ENCODE measurements around the gene DEFB127. TPM values are rescaled to one million over a fixed set of nuclear protein-coding genes. Genes with fewer than 3 reads are reported as not detected.
"Not testable (repeated sequence)": the region's sequence is repeated elsewhere in the genome, so short reads cannot be mapped to it uniquely, and the experiment has no call there.

The DEFB127 gene, protein sequence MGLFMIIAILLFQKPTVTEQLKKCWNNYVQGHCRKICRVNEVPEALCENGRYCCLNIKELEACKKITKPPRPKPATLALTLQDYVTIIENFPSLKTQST
- total RNA-seq: not detected

DNA sequence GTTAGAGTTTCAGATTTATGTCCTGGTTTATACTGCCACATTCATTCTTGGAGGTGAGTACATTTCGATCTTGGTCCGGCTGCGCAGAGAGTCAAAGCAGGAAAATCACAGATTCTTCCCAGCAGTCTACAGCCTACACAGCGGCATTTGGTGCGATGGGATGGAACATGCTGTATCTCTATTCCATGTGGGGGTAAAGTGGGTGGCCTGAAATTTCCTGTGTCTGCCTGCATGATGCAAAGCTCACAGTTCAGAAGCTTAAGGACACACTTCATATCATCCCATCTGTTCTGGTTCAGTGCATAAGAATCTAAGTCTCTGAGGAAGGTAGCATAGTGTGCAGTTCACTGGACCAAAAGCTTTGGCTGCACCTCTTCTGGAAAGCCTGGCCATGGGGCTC lies at the start of gene DEFB127:
DEFB127 (plus strand) TSS at position 301 of the 400 bp plus-strand sequence; CDS start at position 392, 91 bp downstream.
- DNase-seq: no peak

- DNase-seq: no peak
Measured at GRCh38 chr20:112396-112795, 44.9 kb upstream of the DEFB127 start.

DNA sequence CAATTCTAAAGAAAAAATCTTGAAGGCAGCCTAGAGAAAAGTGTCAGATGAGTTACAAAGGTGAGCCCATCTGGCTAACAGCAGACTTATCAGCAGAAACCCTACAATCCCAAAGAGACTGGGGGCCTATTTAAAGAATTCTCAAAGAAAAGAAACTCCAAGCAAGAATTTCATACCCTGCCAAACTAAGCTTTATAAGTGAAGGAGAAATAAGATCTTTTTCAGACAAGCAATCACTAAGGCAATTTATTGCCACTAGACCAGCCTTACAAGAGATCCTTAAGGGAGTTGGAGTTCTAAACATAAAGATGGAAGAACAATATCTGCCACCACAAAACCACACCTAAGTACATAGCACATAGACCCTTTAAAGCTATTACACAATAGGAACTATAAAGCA lies 39.7 kb upstream of the DEFB127 start:
- DNase-seq: no peak

DNA sequence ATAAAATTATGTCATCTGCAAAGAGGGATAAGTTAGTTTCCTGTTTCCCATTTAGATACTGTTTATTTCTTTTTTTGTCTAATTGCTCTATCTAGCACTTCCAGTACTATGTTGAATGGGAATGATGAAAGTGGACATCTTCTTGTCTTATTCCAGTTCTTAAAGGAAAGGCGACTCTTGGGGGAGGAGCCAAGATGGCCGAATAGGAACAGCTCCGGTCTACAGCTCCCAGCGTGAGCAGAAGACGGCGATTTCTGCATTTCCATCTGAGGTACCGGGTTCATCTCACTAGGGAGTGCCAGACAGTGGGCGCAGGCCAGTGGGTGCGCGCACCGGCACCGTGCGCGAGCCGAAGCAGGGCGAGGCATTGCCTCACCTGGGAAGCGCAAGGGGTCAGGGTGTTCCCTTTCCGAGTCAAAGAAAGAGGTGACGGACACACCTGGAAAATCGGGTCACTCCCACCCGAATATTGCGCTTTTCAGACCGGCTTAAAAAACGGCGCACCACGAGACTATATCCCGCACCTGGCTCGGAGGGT lies 27.4 kb upstream of the DEFB127 start:
- DNase-seq: not testable (repeated sequence)

- DNase-seq: no peak
Measured at GRCh38 chr20:137668-138490, 19.4 kb upstream of the DEFB127 start.

- no peak for DNase-seq
Measured at GRCh38 chr20:142290-142689, 15.0 kb upstream of the DEFB127 start, which contains the start of gene DEFB126. TSS of gene DEFB126 (plus strand) at chr20:142590. CDS start at chr20:142629, 39 bp downstream.

GRCh38 chr20:145877-146276 lies 11.4 kb upstream of the DEFB127 start:
- no peak for DNase-seq

GRCh38 chr20:152131-152530 lies 5.1 kb upstream of the DEFB127 start:
- DNase-seq: no peak

DNA sequence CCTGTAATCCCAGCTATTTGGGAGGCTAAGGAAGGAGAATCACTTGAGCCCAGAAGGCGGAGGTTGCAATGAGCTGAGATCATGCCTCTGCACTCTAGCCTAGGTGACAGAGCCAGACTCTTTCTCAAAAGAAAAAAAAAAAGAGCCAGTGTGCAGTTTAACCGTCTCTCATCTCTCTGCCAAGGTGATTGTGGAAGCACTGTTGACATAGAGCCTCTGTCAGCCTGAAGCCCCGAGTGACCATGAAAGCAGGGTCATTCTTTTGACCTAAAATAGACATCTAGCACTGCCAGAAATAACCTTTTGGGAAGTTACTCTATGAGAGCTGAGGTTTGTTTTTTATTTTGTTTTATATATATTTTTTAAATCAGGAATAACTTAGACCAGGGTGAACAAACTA lies 7.4 kb downstream of the DEFB127 start:
- no peak for DNase-seq

DNA sequence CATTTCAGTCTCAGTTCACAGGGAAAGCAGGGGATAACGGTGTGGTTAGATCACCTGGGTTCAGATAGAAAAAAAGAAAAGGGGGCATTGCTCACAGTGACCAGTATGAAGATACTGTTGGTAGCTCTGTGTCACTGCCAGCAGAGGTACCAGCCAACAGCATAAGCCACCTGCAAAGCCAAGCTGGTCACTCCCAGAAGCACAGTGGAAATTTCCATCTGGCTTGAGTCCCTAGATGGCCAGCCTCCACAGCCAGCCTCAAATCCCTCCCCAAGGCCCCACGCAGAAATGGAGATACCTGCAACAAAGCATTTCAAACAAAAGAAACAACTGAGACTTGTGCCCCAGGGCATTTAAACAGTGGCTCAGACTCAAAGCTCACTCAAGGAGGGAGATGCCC lies 11.6 kb downstream of the DEFB127 start:
- DNase-seq: no peak

GRCh38 chr20:184288-184687 lies 27.0 kb downstream of the DEFB127 start:
- no peak for DNase-seq

DNA sequence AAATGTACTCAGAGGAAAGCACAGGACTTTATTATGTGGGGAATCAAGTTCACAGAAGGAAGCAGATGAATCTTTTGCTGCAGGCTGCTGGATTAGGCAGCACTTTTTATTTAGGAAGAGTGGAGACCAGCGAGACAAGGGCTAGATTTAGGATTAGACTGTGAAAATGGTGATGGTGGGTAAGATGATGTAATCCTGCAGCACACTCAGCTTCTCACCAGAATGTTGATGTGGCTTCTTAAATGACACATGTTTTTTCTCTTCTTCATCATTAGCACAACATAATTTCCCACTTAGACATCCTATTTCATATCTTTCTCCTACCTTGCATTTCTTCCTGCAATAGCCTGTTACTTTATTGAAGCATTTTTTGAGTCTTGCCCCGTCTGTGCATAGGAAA lies 30.5 kb downstream of the DEFB127 start:
- no peak for DNase-seq

GRCh38 chr20:189611-190010 lies 32.4 kb downstream of the DEFB127 start, which contains the start of gene DEFB128:
TSS of gene DEFB128 (minus strand) at chr20:189711. CDS start at chr20:189623, 88 bp downstream.
- DNase-seq: no peak

DNA sequence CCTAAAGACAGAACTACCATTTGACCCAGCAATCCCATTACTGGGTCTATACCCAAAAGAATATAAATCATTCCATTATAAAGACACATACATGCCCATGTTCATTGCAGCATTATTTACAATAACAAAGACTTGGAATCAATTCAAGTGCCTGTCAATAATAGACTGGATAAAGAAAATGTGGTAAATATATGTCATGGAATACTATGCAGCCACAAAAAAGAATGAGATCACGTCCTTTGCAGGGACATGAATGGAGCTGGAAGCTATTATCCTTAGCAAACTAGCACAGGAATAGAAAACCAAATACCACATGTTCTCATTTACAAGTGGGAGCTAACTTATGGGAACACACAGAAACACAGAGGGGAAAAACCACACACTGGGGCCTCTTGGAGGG lies 41.0 kb downstream of the DEFB127 start:
- no peak for DNase-seq

GRCh38 chr20:199996-200395 lies 42.7 kb downstream of the DEFB127 start:
- DNase-seq: no peak

GRCh38 chr20:203630-204029 lies 46.4 kb downstream of the DEFB127 start:
- DNase-seq: not testable (repeated sequence)

Other genes starting within 250 kb of the DEFB127 start
- gene DEFB125, start 69.8 kb upstream of the DEFB127 start, total RNA-seq: not detected
- not detected for gene DEFB126, start 14.9 kb upstream of the DEFB127 start, total RNA-seq
- gene DEFB128, start 32.3 kb downstream of the DEFB127 start, total RNA-seq: not detected
- not detected for gene DEFB129, start 69.8 kb downstream of the DEFB127 start, total RNA-seq
- not detected for gene DEFB132, start 100.3 kb downstream of the DEFB127 start, total RNA-seq
- gene C20orf96, start 133.3 kb downstream of the DEFB127 start, total RNA-seq: 3.3 TPM
- gene ZCCHC3, start 140.1 kb downstream of the DEFB127 start, total RNA-seq: 27.0 TPM
- gene SOX12, start 168.1 kb downstream of the DEFB127 start, total RNA-seq: 9.4 TPM
- gene NRSN2, start 189.7 kb downstream of the DEFB127 start, total RNA-seq: 27.0 TPM
- 12.5 TPM for gene TRIB3, start 223.3 kb downstream of the DEFB127 start, total RNA-seq

All from occipital lobe (tissue), 2 donors.